MM.1S (cell line): ENCODE measurements around the gene TMEM238L.

Experiments
- DNase-seq: peaks from one replicate; pipeline ENCODE4 v3.0.0-alpha.2; 2015
- H2AFZ ChIP-seq: fragments of 300-600 bp; sonication (generic); 2 replicates; pipeline ENCODE4 v1.6.0; 2016; ENCODE audit warnings: antibody characterized with exemption, low read length
- H3F3A ChIP-seq: fragments of 300-600 bp; sonication (generic); 2 replicates; pipeline ENCODE4 v1.6.1; 2016; ENCODE audit warnings: mild to moderate bottlenecking, antibody characterized with exemption, low read length, moderate library complexity, mixed read lengths; ENCODE audit not compliant: insufficient read depth
- H3K27ac ChIP-seq: fragments of 300-600 bp; sonication (generic); 2 replicates; pipeline ENCODE4 v1.5.1; 2016; ENCODE audit warnings: mild to moderate bottlenecking, low read length
- H3K27me3 ChIP-seq: fragments of 300-600 bp; sonication (generic); replicated peaks from 2 replicates; pipeline ENCODE4 v1.6.0; 2016; ENCODE audit warnings: low read length; ENCODE audit not compliant: insufficient read depth
- H3K36me3 ChIP-seq: fragments of 300-600 bp; sonication (generic); replicated peaks from 2 replicates; pipeline ENCODE4 v1.6.1; 2016; ENCODE audit warnings: mild to moderate bottlenecking, low read length, mixed read lengths; ENCODE audit not compliant: insufficient read depth
- H3K4me1 ChIP-seq: fragments of 300-600 bp; sonication (generic); 2 replicates; pipeline ENCODE4 v1.6.1; 2016; ENCODE audit warnings: low read length, mixed read lengths
- H3K4me2 ChIP-seq: fragments of 300-600 bp; sonication (generic); 2 replicates; pipeline ENCODE4 v1.6.0; 2016; ENCODE audit warnings: low read depth, low read length
- H3K4me3 ChIP-seq: fragments of 300-600 bp; sonication (generic); 2 replicates; pipeline ENCODE4 v1.5.1; 2016; ENCODE audit warnings: low read length, mixed read lengths
- H3K79me2 ChIP-seq: fragments of 300-600 bp; sonication (generic); 2 replicates; pipeline ENCODE4 v1.6.1; 2016; ENCODE audit warnings: mixed run types, low read length, mixed read lengths
- H3K9ac ChIP-seq: fragments of 300-600 bp; sonication (generic); 2 replicates; pipeline ENCODE4 v1.6.1; 2016; ENCODE audit warnings: low read length, mixed read lengths
- H3K9me2 ChIP-seq: fragments of 300-600 bp; sonication (generic); replicated peaks from 2 replicates; pipeline ENCODE4 v1.6.1; 2016; ENCODE audit warnings: mild to moderate bottlenecking, low read length, mixed read lengths; ENCODE audit not compliant: insufficient read depth
- H3K9me3 ChIP-seq: fragments of 300-600 bp; sonication (generic); replicated peaks from 2 replicates; pipeline ENCODE4 v1.6.1; 2016; ENCODE audit warnings: mild to moderate bottlenecking, low read length, mixed read lengths; ENCODE audit not compliant: insufficient read depth
- H4K20me1 ChIP-seq: fragments of 300-600 bp; sonication (generic); 2 replicates; pipeline ENCODE4 v1.6.1; 2016; ENCODE audit warnings: mild to moderate bottlenecking, low read length, moderate library complexity, mixed read lengths; ENCODE audit not compliant: insufficient read depth
- CTCF ChIP-seq: fragments of 300-600 bp; sonication (generic); IDR thresholded peaks from 2 replicates; pipeline ENCODE4 v1.5.1; 2016; ENCODE audit warnings: antibody characterized with exemption, low read length, mixed read lengths
- EZH2 ChIP-seq: fragments of 300-600 bp; sonication (generic); optimal IDR thresholded peaks from 2 replicates; pipeline ENCODE3; 2017; ENCODE audit warnings: low read depth, mild to moderate bottlenecking, antibody characterized with exemption, low read length, mixed read lengths
- EZH2phosphoT487 ChIP-seq: fragments of 300-600 bp; sonication (generic); IDR thresholded peaks from 2 replicates; pipeline ENCODE4 v1.6.1; 2018; ENCODE audit warnings: antibody characterized with exemption, low read length

TMEM238L gene

GRCh38 chr17:10758062-10758461, 45.8 kb downstream of the TMEM238L start:
- no peaks in the 10 kb centered on the region for H3K9me3 ChIP-seq
- DNase-seq: no peak
- H3K9me2 ChIP-seq: no peaks in the 10 kb centered on the region
- H3K4me2 ChIP-seq: no peak overlapping the region
- H3K9ac ChIP-seq: no peak overlapping the region
- no peaks in the 10 kb centered on the region for H4K20me1 ChIP-seq
- H3K4me3 ChIP-seq: no peak overlapping the region
- H3F3A ChIP-seq: no peaks in the 10 kb centered on the region
- no peaks in the 10 kb centered on the region for H3K79me2 ChIP-seq
- H3K27ac ChIP-seq: no peak overlapping the region
- TF ChIP-seq EZH2phosphoT487: no peak
- TF ChIP-seq EZH2: no peak
- TF ChIP-seq CTCF: no peak
- H2AFZ ChIP-seq: no peak overlapping the region
- no peaks in the 10 kb centered on the region for H3K4me1 ChIP-seq
- H3K27me3 ChIP-seq: peaks cover 6% of the 10 kb centered on the region; the same call in 1 of the 2 replicates
- H3K36me3 ChIP-seq: no peaks in the 10 kb centered on the region

- DNase-seq: no peak
- Histone ChIP-seq H3K4me3 (no peak overlapping the region), H3F3A (no peaks in the 10 kb centered on the region), H2AFZ (no peak overlapping the region), H4K20me1 (no peaks in the 10 kb centered on the region), H3K4me2 (no peak overlapping the region), H3K9ac (no peak overlapping the region), H3K4me1 (no peaks in the 10 kb centered on the region), H3K9me3 (no peaks in the 10 kb centered on the region), H3K27me3 (peaks cover 6% of the 10 kb centered on the region; the same call in 1 of the 2 replicates), H3K9me2 (no peaks in the 10 kb centered on the region), H3K36me3 (no peaks in the 10 kb centered on the region), H3K27ac (no peak overlapping the region), H3K79me2 (no peaks in the 10 kb centered on the region)
- TF ChIP-seq EZH2phosphoT487 (no peak), EZH2 (no peak), CTCF (no peak)
Measured at GRCh38 chr17:10757647-10758046, 46.3 kb downstream of the TMEM238L start.

- Histone ChIP-seq H3K9me2 (no peaks in the 10 kb centered on the region), H3K27me3 (peaks cover 6% of the 10 kb centered on the region; the same call in 1 of the 2 replicates), H3K79me2 (no peaks in the 10 kb centered on the region), H3K4me3 (no peak overlapping the region), H3F3A (no peaks in the 10 kb centered on the region), H3K9me3 (no peaks in the 10 kb centered on the region), H2AFZ (no peak overlapping the region), H3K36me3 (no peaks in the 10 kb centered on the region), H4K20me1 (no peaks in the 10 kb centered on the region), H3K27ac (no peak overlapping the region), H3K9ac (no peak overlapping the region), H3K4me1 (no peaks in the 10 kb centered on the region), H3K4me2 (no peak overlapping the region)
- TF ChIP-seq CTCF (no peak), EZH2 (no peak), EZH2phosphoT487 (no peak)
- no peak for DNase-seq
Measured at GRCh38 chr17:10757067-10757466, 46.8 kb downstream of the TMEM238L start.
